ENCODE results near the gene NHSL1. TPM values are rescaled to one million over a fixed set of nuclear protein-coding genes. Genes with fewer than 3 reads are reported as not detected.

NHSL1 gene
- total RNA-seq, 1 experiment from 2014 or later, result 8.7 TPM

GRCh38 chr6:138528956-138529355 is 29.7 kb upstream of the NHSL1 start:
- no peaks in the 10 kb centered on the region; the same call in 1 of the 2 replicates for H3K36me3 ChIP-seq
- H3K27me3 ChIP-seq, result no peaks in the 10 kb centered on the region
- no peaks in the 10 kb centered on the region for H3K9me3 ChIP-seq
- no peak overlapping the region for H3K4me3 ChIP-seq
- DNase-seq, result no peak

GRCh38 chr6:138528137-138528536 is 28.8 kb upstream of the NHSL1 start:
- Histone ChIP-seq H3K9me3 (no peaks in the 10 kb centered on the region), H3K27me3 (no peaks in the 10 kb centered on the region), H3K4me3 (no peak overlapping the region), H3K36me3 (no peaks in the 10 kb centered on the region)
- no peak for DNase-seq

GRCh38 chr6:138527411-138528088 is 28.3 kb upstream of the NHSL1 start:
- Histone ChIP-seq H3K27me3 (no peaks in the 10 kb centered on the region), H3K36me3 (no peaks in the 10 kb centered on the region), H3K9me3 (no peaks in the 10 kb centered on the region), H3K4me3 (no peak overlapping the region)
- no peak for DNase-seq

GRCh38 chr6:138526822-138527235 is 27.5 kb upstream of the NHSL1 start:
- Histone ChIP-seq H3K9me3 (no peaks in the 10 kb centered on the region), H3K36me3 (no peaks in the 10 kb centered on the region), H3K27me3 (no peaks in the 10 kb centered on the region), H3K4me3 (no peak overlapping the region)
- no peak for DNase-seq

- Histone ChIP-seq H3K36me3 (no peaks in the 10 kb centered on the region), H3K9me3 (no peaks in the 10 kb centered on the region), H3K4me3 (no peak overlapping the region), H3K27me3 (no peaks in the 10 kb centered on the region)
- no peak for DNase-seq
Observed at GRCh38 chr6:138525355-138525754, 26.1 kb upstream of the NHSL1 start.

GRCh38 chr6:138524526-138524925 is 25.2 kb upstream of the NHSL1 start:
- Histone ChIP-seq H3K36me3 (no peaks in the 10 kb centered on the region), H3K9me3 (no peaks in the 10 kb centered on the region), H3K27me3 (no peaks in the 10 kb centered on the region), H3K4me3 (no peak overlapping the region)
- DNase-seq, result no peak

GRCh38 chr6:138523347-138524210 is 24.3 kb upstream of the NHSL1 start:
- H3K4me3 ChIP-seq, result no peak overlapping the region
- no peaks in the 10 kb centered on the region for H3K27me3 ChIP-seq
- no peaks in the 10 kb centered on the region for H3K36me3 ChIP-seq
- no peak for DNase-seq
- H3K9me3 ChIP-seq, result no peaks in the 10 kb centered on the region

- H3K36me3 ChIP-seq, result no peaks in the 10 kb centered on the region
- DNase-seq, result no peak
- no peaks in the 10 kb centered on the region for H3K9me3 ChIP-seq
- H3K27me3 ChIP-seq, result no peaks in the 10 kb centered on the region
- no peak overlapping the region for H3K4me3 ChIP-seq
Observed at GRCh38 chr6:138522611-138523010, 23.3 kb upstream of the NHSL1 start.

GRCh38 chr6:138521790-138522189 is 22.5 kb upstream of the NHSL1 start:
- Histone ChIP-seq H3K36me3 (no peaks in the 10 kb centered on the region), H3K27me3 (no peaks in the 10 kb centered on the region), H3K9me3 (no peaks in the 10 kb centered on the region), H3K4me3 (no peak overlapping the region)
- no peak for DNase-seq

GRCh38 chr6:138520463-138520862 is 21.2 kb upstream of the NHSL1 start:
- Histone ChIP-seq H3K9me3 (no peaks in the 10 kb centered on the region), H3K27me3 (no peaks in the 10 kb centered on the region), H3K36me3 (no peaks in the 10 kb centered on the region), H3K4me3 (no peak overlapping the region)
- DNase-seq, result no peak

GRCh38 chr6:138518054-138518453 is 18.8 kb upstream of the NHSL1 start:
- no peak for DNase-seq
- no peaks in the 10 kb centered on the region for H3K9me3 ChIP-seq

GRCh38 chr6:138517635-138518034 is 18.3 kb upstream of the NHSL1 start:
- Histone ChIP-seq H3K27me3 (no peaks in the 10 kb centered on the region), H3K9me3 (no peaks in the 10 kb centered on the region), H3K36me3 (no peaks in the 10 kb centered on the region), H3K4me3 (no peak overlapping the region)
- DNase-seq, result peak; percentile 53

More at GRCh38 chr6:138518054-138518453, 18.8 kb upstream of the NHSL1 start:
- Histone ChIP-seq H3K36me3 (no peaks in the 10 kb centered on the region), H3K27me3 (no peaks in the 10 kb centered on the region), H3K4me3 (no peak overlapping the region)

GRCh38 chr6:138515657-138516248 is 16.5 kb upstream of the NHSL1 start:
- H3K9me3 ChIP-seq, result no peaks in the 10 kb centered on the region
- H3K36me3 ChIP-seq, result no peaks in the 10 kb centered on the region
- no peak overlapping the region for H3K4me3 ChIP-seq
- DNase-seq, result no peak
- H3K27me3 ChIP-seq, result no peaks in the 10 kb centered on the region

- no peak overlapping the region for H3K4me3 ChIP-seq
- DNase-seq, result no peak
- no peaks in the 10 kb centered on the region for H3K36me3 ChIP-seq
- H3K27me3 ChIP-seq, result no peaks in the 10 kb centered on the region
- no peaks in the 10 kb centered on the region for H3K9me3 ChIP-seq
Observed at GRCh38 chr6:138514860-138515540, 15.7 kb upstream of the NHSL1 start.

- Histone ChIP-seq H3K4me3 (no peak overlapping the region), H3K9me3 (no peaks in the 10 kb centered on the region), H3K36me3 (no peaks in the 10 kb centered on the region), H3K27me3 (no peaks in the 10 kb centered on the region)
- no peak for DNase-seq
Observed at GRCh38 chr6:138512609-138513008, 13.3 kb upstream of the NHSL1 start.

- H3K4me3 ChIP-seq, result no peak overlapping the region
- no peaks in the 10 kb centered on the region for H3K27me3 ChIP-seq
Observed at GRCh38 chr6:138510093-138510492, 10.8 kb upstream of the NHSL1 start.

GRCh38 chr6:138509371-138509770 is 10.1 kb upstream of the NHSL1 start:
- Histone ChIP-seq H3K4me3 (no peak overlapping the region), H3K9me3 (no peaks in the 10 kb centered on the region), H3K36me3 (no peaks in the 10 kb centered on the region), H3K27me3 (no peaks in the 10 kb centered on the region)
- no peak for DNase-seq

More at GRCh38 chr6:138510093-138510492, 10.8 kb upstream of the NHSL1 start:
- Histone ChIP-seq H3K9me3 (no peaks in the 10 kb centered on the region), H3K36me3 (no peaks in the 10 kb centered on the region)
- no peak for DNase-seq
